WTC11 (cell line): ENCODE measurements around the gene RGMB. TPM values are rescaled to one million over a fixed set of nuclear protein-coding genes. Genes with fewer than 3 reads are reported as not detected.

Source experiments
- ATAC-seq: fragments of 200-7000 bp; cut with Tn5 transposase; 2 replicates; pipeline ENCODE4 v1.10.0; 2021; ENCODE audit warnings: mild to moderate bottlenecking, moderate library complexity
- CTCF ChIA-PET: fragments of 300-600 bp; sonication (Branson Sonifier 250); formaldehyde crosslinking; loops from one replicate; lab custom pipeline; 2021; ENCODE audit warnings: antibody characterized with exemption; lab: Charles Lee
- POLR2A ChIA-PET: fragments of 350-600 bp; sonication (Branson Sonifier 250); formaldehyde crosslinking; loops from one replicate; lab custom pipeline; 2021; ENCODE audit warnings: antibody characterized with exemption; lab: Charles Lee
- DNase-seq: peaks from one replicate; pipeline ENCODE4 v3.0.0; 2021; ENCODE audit warnings: low spot score
- H3K27ac Mint-ChIP-seq: 2 replicates; pipeline ENCODE4 v1.8.0; 2021; ENCODE audit warnings: mixed read lengths
- H3K27me3 Mint-ChIP-seq: 2 replicates; pipeline ENCODE4 v1.8.0; 2021; ENCODE audit warnings: low read depth, mild to moderate bottlenecking, moderate library complexity, mixed read lengths
- H3K36me3 Mint-ChIP-seq: 2 replicates; pipeline ENCODE4 v1.8.0; 2021; ENCODE audit warnings: mixed read lengths
- H3K4me1 Mint-ChIP-seq: 2 replicates; pipeline ENCODE4 v1.8.0; 2022; ENCODE audit warnings: mixed read lengths
- H3K4me3 Mint-ChIP-seq: 2 replicates; pipeline ENCODE4 v1.8.0; 2021; ENCODE audit warnings: mild to moderate bottlenecking, moderate library complexity, mixed read lengths
- H3K9me3 Mint-ChIP-seq: 2 replicates; pipeline ENCODE4 v1.8.0; 2021; ENCODE audit warnings: mixed read lengths
- ATF1 ChIP-seq: sonication (generic); formaldehyde crosslinking; IDR thresholded peaks from 2 replicates; pipeline ENCODE4 v1.8.1; 2023; ENCODE audit warnings: mild to moderate bottlenecking, moderate library complexity, missing genetic modification reagents
- E2F4 ChIP-seq: sonication (generic); formaldehyde crosslinking; IDR thresholded peaks from 2 replicates; pipeline ENCODE4 v1.8.1; 2022; ENCODE audit warnings: low read depth, mild to moderate bottlenecking, moderate library complexity, missing genetic modification reagents, borderline replicate concordance
- EMX1 ChIP-seq: fragments of 250-450 bp; sonication (Bioruptor Pico); IDR thresholded peaks from 2 replicates; pipeline ENCODE4 v1.8.0; 2021; ENCODE audit warnings: mild to moderate bottlenecking
- ERG ChIP-seq: fragments of 250-450 bp; sonication (Bioruptor Pico); IDR thresholded peaks from 2 replicates; pipeline ENCODE4 v1.8.0; 2021; ENCODE audit warnings: mild to moderate bottlenecking
- ETV6 ChIP-seq: sonication (generic); formaldehyde crosslinking; IDR thresholded peaks from 2 replicates; pipeline ENCODE4 v1.8.1; 2022; ENCODE audit warnings: mild to moderate bottlenecking, missing genetic modification reagents
- FOXK1 ChIP-seq: sonication (generic); formaldehyde crosslinking; IDR thresholded peaks from 2 replicates; pipeline ENCODE4 v1.8.0; 2022; ENCODE audit warnings: mild to moderate bottlenecking, moderate library complexity, missing genetic modification reagents
- FOXP1 ChIP-seq: sonication (generic); formaldehyde crosslinking; IDR thresholded peaks from 2 replicates; pipeline ENCODE4 v1.8.0; 2022; ENCODE audit warnings: missing genetic modification reagents, mild to moderate bottlenecking, moderate library complexity, borderline replicate concordance
- GABPB1 ChIP-seq: sonication (generic); formaldehyde crosslinking; IDR thresholded peaks from 2 replicates; pipeline ENCODE4 v1.8.1; 2023; ENCODE audit warnings: mild to moderate bottlenecking, missing genetic modification reagents
- GRHL2 ChIP-seq: fragments of 250-450 bp; sonication (Bioruptor Pico); IDR thresholded peaks from 2 replicates; pipeline ENCODE4 v1.8.0; 2022; ENCODE audit warnings: mild to moderate bottlenecking, moderate library complexity; ENCODE audit not compliant: insufficient replicate concordance, severe bottlenecking
- JAZF1 ChIP-seq: fragments of 250-450 bp; sonication (Bioruptor Pico); IDR thresholded peaks from 2 replicates; pipeline ENCODE4 v1.9.0; 2021; ENCODE audit warnings: moderate library complexity, mild to moderate bottlenecking, inconsistent platforms
- MYBL2 ChIP-seq: sonication (generic); formaldehyde crosslinking; IDR thresholded peaks from 2 replicates; pipeline ENCODE4 v1.8.1; 2023; ENCODE audit warnings: mild to moderate bottlenecking, moderate library complexity, missing genetic modification reagents
- NR1H2 ChIP-seq: sonication (generic); formaldehyde crosslinking; IDR thresholded peaks from 2 replicates; pipeline ENCODE4 v1.9.0; 2021; ENCODE audit warnings: mild to moderate bottlenecking, moderate library complexity, missing genetic modification reagents
- NR2C2 ChIP-seq: sonication (generic); formaldehyde crosslinking; IDR thresholded peaks from 2 replicates; pipeline ENCODE4 v1.8.0; 2022; ENCODE audit warnings: mild to moderate bottlenecking, missing genetic modification reagents
- SOX15 ChIP-seq: fragments of 250-450 bp; sonication (Bioruptor Pico); IDR thresholded peaks from 2 replicates; pipeline ENCODE4 v1.9.0; 2021; ENCODE audit warnings: mild to moderate bottlenecking
- SP1 ChIP-seq: sonication (generic); formaldehyde crosslinking; conservative IDR thresholded peaks from 2 replicates; pipeline ENCODE4 v1.8.1; 2022; ENCODE audit warnings: missing genetic modification reagents
- TEAD4 ChIP-seq: sonication (generic); formaldehyde crosslinking; IDR thresholded peaks from 2 replicates; pipeline ENCODE4 v1.8.0; 2022; ENCODE audit warnings: mild to moderate bottlenecking, missing genetic modification reagents
- USF2 ChIP-seq: sonication (generic); formaldehyde crosslinking; IDR thresholded peaks from 2 replicates; pipeline ENCODE4 v1.8.1; 2023; ENCODE audit warnings: mild to moderate bottlenecking, missing genetic modification reagents, moderate library complexity
- ZMAT4 ChIP-seq: fragments of 250-450 bp; sonication (Bioruptor Pico); IDR thresholded peaks from 2 replicates; pipeline ENCODE4 v1.9.0; 2021; ENCODE audit warnings: mild to moderate bottlenecking
- ZNF232 ChIP-seq: sonication (generic); formaldehyde crosslinking; IDR thresholded peaks from 2 replicates; pipeline ENCODE4 v1.8.0; 2022; ENCODE audit warnings: mild to moderate bottlenecking, missing genetic modification reagents
- ZNF263 ChIP-seq: sonication (generic); formaldehyde crosslinking; IDR thresholded peaks from 2 replicates; pipeline ENCODE4 v1.8.1; 2022; ENCODE audit warnings: low read depth, mild to moderate bottlenecking, moderate library complexity, missing genetic modification reagents
- ZNF281 ChIP-seq: sonication (generic); formaldehyde crosslinking; IDR thresholded peaks from 2 replicates; pipeline ENCODE4 v1.8.0; 2023; ENCODE audit warnings: mild to moderate bottlenecking, missing genetic modification reagents
- ZNF317 ChIP-seq: sonication (generic); formaldehyde crosslinking; IDR thresholded peaks from 2 replicates; pipeline ENCODE4 v1.8.1; 2023; ENCODE audit warnings: low read depth, mild to moderate bottlenecking, moderate library complexity, missing genetic modification reagents, borderline replicate concordance
- ZNF425 ChIP-seq: fragments of 250-450 bp; sonication (Bioruptor Pico); conservative IDR thresholded peaks from 2 replicates; pipeline ENCODE4 v1.9.0; 2021; ENCODE audit warnings: mild to moderate bottlenecking
- ZNF532 ChIP-seq: fragments of 250-450 bp; sonication (Bioruptor Pico); IDR thresholded peaks from 2 replicates; pipeline ENCODE4 v1.9.0; 2021; ENCODE audit warnings: mild to moderate bottlenecking, borderline replicate concordance
- total RNA-seq: library from RNA; stranded (reverse); gene quantifications from 3 replicates; pipeline ENCODE4 v1.2.3, GENCODE V29; 2021

The RGMB gene
- total RNA-seq, 1 experiment from 2014 or later, result 33.0 TPM

GRCh38 chr5:98785244-98785643 is 11.8 kb downstream of the RGMB start (continued):
- TF ChIP-seq JAZF1 (CRISPR knock-in tag) (no peak), ZNF263 (no peak), ZMAT4 (CRISPR knock-in tag) (no peak), ZNF425 (CRISPR knock-in tag) (no peak), ATF1 (CRISPR knock-in tag) (no peak), USF2 (no peak), SOX15 (CRISPR knock-in tag) (no peak), MYBL2 (CRISPR knock-in tag) (no peak), ETV6 (CRISPR knock-in tag) (no peak), ERG (CRISPR knock-in tag) (no peak)

- peak overlapping the region; percentile 71 for H3K27ac Mint-ChIP-seq
- no peak for ATAC-seq
- ChIA-PET POLR2A (no interaction called here), CTCF (interaction anchor here (0.6 to 1.5 kb wide), 2 partner anchors 11 to 17 kb away, joined by 3 to 4 read pairs; no protein-coding TSS in a partner anchor)
- no peaks in the 10 kb centered on the region for H3K27me3 Mint-ChIP-seq
- DNase-seq, result no peak
- H3K4me3 Mint-ChIP-seq, result no peak overlapping the region
- peaks cover 92% of the 10 kb centered on the region for H3K4me1 Mint-ChIP-seq
- H3K36me3 Mint-ChIP-seq, result peaks cover 35% of the 10 kb centered on the region
- H3K9me3 Mint-ChIP-seq, result no peaks in the 10 kb centered on the region
- TF ChIP-seq GABPB1 (no peak), ZNF317 (CRISPR knock-in tag) (no peak), FOXK1 (CRISPR knock-in tag) (no peak), SP1 (CRISPR knock-in tag) (no peak), ZNF532 (no peak), NR1H2 (CRISPR knock-in tag) (no peak), ZNF232 (CRISPR knock-in tag) (no peak), TEAD4 (CRISPR knock-in tag) (no peak), NR2C2 (CRISPR knock-in tag) (no peak), E2F4 (CRISPR knock-in tag) (no peak), GRHL2 (CRISPR knock-in tag) (no peak), FOXP1 (CRISPR knock-in tag) (no peak), EMX1 (no peak), ZNF281 (no peak)
Observed at GRCh38 chr5:98786191-98786853, 12.9 kb downstream of the RGMB start.
